Upper lobe of left lung (tissue), 4 donors: ENCODE results near the gene MUC5B.

ENCODE experiments used
- EP300 ChIP-seq, 4 donors: sonication (generic); formaldehyde crosslinking; IDR thresholded peaks; one replicate each; pipeline ENCODE4 v1.5.1; 2017; ENCODE audit warnings: antibody characterized with exemption in 4 of 4, control low read depth in 2 of 4
- POLR2A ChIP-seq, 4 donors: fragments of 450-650 bp; IDR thresholded peaks; one replicate each; pipeline ENCODE4 v1.5.1; 2016 to 2017; ENCODE audit warnings: antibody characterized with exemption in 4 of 4, mild to moderate bottlenecking in 2 of 4
- POLR2AphosphoS5 ChIP-seq, 2 donors: sonication (generic); formaldehyde crosslinking; IDR thresholded peaks; one replicate each; pipeline ENCODE4 v1.5.1; 2017; ENCODE audit warnings: antibody characterized with exemption in 2 of 2

DNA sequence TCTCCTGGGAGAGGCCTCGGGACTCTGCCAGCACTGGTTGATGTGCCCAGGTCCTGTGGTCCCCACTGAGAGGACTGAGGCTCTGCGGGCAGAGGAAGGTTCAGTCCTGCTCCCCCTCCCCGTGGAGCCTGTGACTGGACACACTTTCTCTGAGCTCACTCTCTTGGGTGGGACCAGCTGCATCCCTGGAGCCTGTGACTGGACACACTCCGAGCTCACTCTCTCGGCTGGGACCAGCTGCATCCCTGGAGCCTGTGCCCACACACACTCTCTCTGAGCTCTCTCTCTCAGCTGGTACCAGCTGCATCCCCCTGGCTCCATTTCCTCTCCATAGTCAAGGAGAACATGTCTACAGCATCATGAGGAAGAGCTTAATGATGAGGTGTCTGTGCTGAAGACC is 47.1 kb downstream of the MUC5B start:
- TF ChIP-seq POLR2A (IDR thresholded peaks at IDR 0.05), result no peak
- TF ChIP-seq POLR2AphosphoS5 (IDR thresholded peaks at IDR 0.05), result no peak
- no peak for TF ChIP-seq EP300 (IDR thresholded peaks at IDR 0.05)
